Measurements from ENCODE around the gene PGF.

GRCh38 chr14:74921053-74921620 lies 34.3 kb downstream of the PGF start:
- TF ChIP-seq CTCF (conservative IDR thresholded peaks at IDR 0.05) (no peak), ZFX (IDR thresholded peaks at IDR 0.05) (no peak)
